ENCODE results near the gene TRIO.
"Not testable (repeated sequence)": the region's sequence is repeated elsewhere in the genome, so short reads cannot be mapped to it uniquely, and the experiment has no call there.

TRIO gene

GRCh38 chr5:14510156-14510734, 367.1 kb downstream of the TRIO start:
- in situ Hi-C loops (cut with MboI; ENCODE audit: low sequenced_read_pairs), result no loop called here

GRCh38 chr5:14510880-14511279, 367.7 kb downstream of the TRIO start:
- in situ Hi-C loops (cut with MboI; ENCODE audit: low sequenced_read_pairs), result no loop called here

GRCh38 chr5:14512574-14512973, 369.4 kb downstream of the TRIO start:
- in situ Hi-C loops (cut with MboI; ENCODE audit: low sequenced_read_pairs), result no loop called here

- in situ Hi-C loops (cut with MboI; ENCODE audit: low sequenced_read_pairs), result no loop called here
These were observed 370.1 kb downstream of the TRIO start for GRCh38 chr5:14513266-14513665.

- in situ Hi-C loops (cut with MboI; ENCODE audit: low sequenced_read_pairs), result no loop called here
These were observed 373.8 kb downstream of the TRIO start for GRCh38 chr5:14516901-14517300.

- in situ Hi-C loops (cut with MboI; ENCODE audit: low sequenced_read_pairs), result no loop called here
These were observed 375.5 kb downstream of the TRIO start for GRCh38 chr5:14518638-14519037.

GRCh38 chr5:14521748-14522147, 378.6 kb downstream of the TRIO start:
- in situ Hi-C loops (cut with MboI; ENCODE audit: low sequenced_read_pairs), result no loop called here

GRCh38 chr5:14522721-14523120, 379.6 kb downstream of the TRIO start:
- in situ Hi-C loops (cut with MboI; ENCODE audit: low sequenced_read_pairs), result no loop called here

- in situ Hi-C loops (cut with MboI; ENCODE audit: low sequenced_read_pairs), result no loop called here
These were observed 380.3 kb downstream of the TRIO start for GRCh38 chr5:14523243-14524034.

- in situ Hi-C loops (cut with MboI; ENCODE audit: low sequenced_read_pairs), result no loop called here
These were observed 382.3 kb downstream of the TRIO start for GRCh38 chr5:14525397-14525796.

- in situ Hi-C loops (cut with MboI; ENCODE audit: low sequenced_read_pairs), result no loop called here
These were observed 383.4 kb downstream of the TRIO start for GRCh38 chr5:14526493-14526892.

GRCh38 chr5:14528115-14528514, 385.0 kb downstream of the TRIO start:
- in situ Hi-C loops (cut with MboI; ENCODE audit: low sequenced_read_pairs), result no loop called here

- in situ Hi-C loops (cut with MboI; ENCODE audit: low sequenced_read_pairs), result no loop called here
These were observed 385.8 kb downstream of the TRIO start for GRCh38 chr5:14528926-14529325.

- in situ Hi-C loops (cut with MboI; ENCODE audit: low sequenced_read_pairs), result no loop called here
These were observed 388.5 kb downstream of the TRIO start for GRCh38 chr5:14531668-14532067.

GRCh38 chr5:14532180-14532579, 389.0 kb downstream of the TRIO start:
- in situ Hi-C loops (cut with MboI; ENCODE audit: low sequenced_read_pairs), result no loop called here

- in situ Hi-C loops (cut with MboI; ENCODE audit: low sequenced_read_pairs), result no loop called here
These were observed 391.6 kb downstream of the TRIO start for GRCh38 chr5:14534773-14535172.

- in situ Hi-C loops (cut with MboI; ENCODE audit: low sequenced_read_pairs), result no loop called here
These were observed 402.2 kb downstream of the TRIO start for GRCh38 chr5:14545308-14545707.

- in situ Hi-C loops (cut with MboI; ENCODE audit: low sequenced_read_pairs), result no loop called here
These were observed 402.7 kb downstream of the TRIO start for GRCh38 chr5:14545862-14546261.

GRCh38 chr5:14547666-14548065, 404.5 kb downstream of the TRIO start:
- in situ Hi-C loops (cut with MboI; ENCODE audit: low sequenced_read_pairs), result no loop called here

GRCh38 chr5:14551211-14551610, 408.1 kb downstream of the TRIO start:
- in situ Hi-C loops (cut with MboI; ENCODE audit: low sequenced_read_pairs), result no loop called here

- in situ Hi-C loops (cut with MboI; ENCODE audit: low sequenced_read_pairs), result no loop called here
These were observed 408.9 kb downstream of the TRIO start for GRCh38 chr5:14552017-14552416.

- in situ Hi-C loops (cut with MboI; ENCODE audit: low sequenced_read_pairs), result not testable (repeated sequence)
These were observed 411.1 kb downstream of the TRIO start for GRCh38 chr5:14554288-14554687.

- in situ Hi-C loops (cut with MboI; ENCODE audit: low sequenced_read_pairs), result no loop called here
These were observed 412.9 kb downstream of the TRIO start for GRCh38 chr5:14556015-14556414.

Data from HL-60/S4 (cell line).